Sigmoid colon (tissue), 7 donors: Measurements from ENCODE around the gene AHNAK. TPM values are rescaled to one million over a fixed set of nuclear protein-coding genes. Genes with fewer than 3 reads are reported as not detected.

Source experiments
- DNase-seq: peaks from one replicate; pipeline ENCODE4 v3.0.0-alpha.2; 2019
- H3K27ac ChIP-seq, 4 donors: fragments of 200-600 bp; sonication (generic); one replicate each; pipeline ENCODE4 v1.5.1; 2016 to 2019; ENCODE audit warnings: mild to moderate bottlenecking in 1 of 4
- H3K27me3 ChIP-seq, 3 donors: fragments of 200-600 bp; sonication (generic); one replicate each; pipeline ENCODE4 v1.5.1; 2019; ENCODE audit warnings: mild to moderate bottlenecking in 1 of 3
- H3K36me3 ChIP-seq, 4 donors: fragments of 200-600 bp; sonication (generic); one replicate each; pipeline ENCODE4 v1.5.1; 2016 to 2019
- H3K4me1 ChIP-seq, 4 donors: fragments of 200-600 bp; sonication (generic); one replicate each; pipeline ENCODE4 v1.5.1; 2017 to 2019
- H3K4me3 ChIP-seq, 4 donors: fragments of 200-600 bp; sonication (generic); one replicate each; pipeline ENCODE4 v1.5.1; 2017 to 2019; ENCODE audit warnings: mild to moderate bottlenecking in 2 of 4, moderate library complexity in 1 of 4
- H3K9me3 ChIP-seq, 4 donors: fragments of 200-600 bp in 3 of 4; sonication (generic) in 3 of 4; one replicate each; pipeline versions ENCODE4 v1.5.1 to v1.6.1; 2013 to 2019
- EP300 ChIP-seq, 4 donors: sonication (generic); formaldehyde crosslinking; IDR thresholded peaks; one replicate each; pipeline ENCODE4 v1.6.1; 2017; ENCODE audit warnings: antibody characterized with exemption in 4 of 4
- POLR2A ChIP-seq, 2 donors: fragments of 450-650 bp; IDR thresholded peaks; one replicate each; pipeline ENCODE4 v1.6.1; 2016; ENCODE audit warnings: antibody characterized with exemption in 2 of 2, mild to moderate bottlenecking in 2 of 2, moderate library complexity in 2 of 2
- POLR2AphosphoS5 ChIP-seq, 4 donors: sonication (generic); formaldehyde crosslinking; IDR thresholded peaks; one replicate each; pipeline ENCODE4 v1.6.1; 2017; ENCODE audit warnings: antibody characterized with exemption in 4 of 4
- WGBS, 2 donors: extraction: QIAGEN DNeasy Blood & Tissue Kit; methylation state at CpG; one replicate each; pipeline ENCODE4 v1.1.7; 2013; 5-methylcytosine and 5-hydroxymethylcytosine counted together
- intact Hi-C: fragments of 100-400 bp; cut with DNase I; formaldehyde crosslinking; loops from one replicate; pipeline ENCODE4 v1.15.1; 2023
- polyA plus RNA-seq, 3 donors: library from polyadenylated mRNA; stranded (reverse); fragments of 200-250 nt; gene quantifications; one replicate each; pipeline ENCODE4 v1.2.3, GENCODE V29; 2013
- total RNA-seq, 4 donors: library from RNA; depleted of rRNA; stranded (reverse); fragments of >200 nt; gene quantifications; one replicate each; pipeline ENCODE4 v1.1.0, GENCODE V29; 2016
- TF ChIP-seq, protein P1 (sequence below), 4 experiments: fragments of 450-650 bp in 3 of 4; fragments of 200-600 bp in 1 of 4; IDR thresholded peaks; one replicate each; pipeline ENCODE4 v1.5.1; 2016 to 2019; ENCODE audit warnings: antibody characterized with exemption in 4 of 4, mild to moderate bottlenecking in 3 of 4, moderate library complexity in 2 of 4
- donor health status: healthy with polysubstance abuse.
- donor health status: Bipolar disorder and iron deficiency.
- donor health status: healthy.

Gene AHNAK
- total and polyA plus RNA-seq, 7 donors, result 82.3 to 1,294 (median 751) TPM

DNA sequence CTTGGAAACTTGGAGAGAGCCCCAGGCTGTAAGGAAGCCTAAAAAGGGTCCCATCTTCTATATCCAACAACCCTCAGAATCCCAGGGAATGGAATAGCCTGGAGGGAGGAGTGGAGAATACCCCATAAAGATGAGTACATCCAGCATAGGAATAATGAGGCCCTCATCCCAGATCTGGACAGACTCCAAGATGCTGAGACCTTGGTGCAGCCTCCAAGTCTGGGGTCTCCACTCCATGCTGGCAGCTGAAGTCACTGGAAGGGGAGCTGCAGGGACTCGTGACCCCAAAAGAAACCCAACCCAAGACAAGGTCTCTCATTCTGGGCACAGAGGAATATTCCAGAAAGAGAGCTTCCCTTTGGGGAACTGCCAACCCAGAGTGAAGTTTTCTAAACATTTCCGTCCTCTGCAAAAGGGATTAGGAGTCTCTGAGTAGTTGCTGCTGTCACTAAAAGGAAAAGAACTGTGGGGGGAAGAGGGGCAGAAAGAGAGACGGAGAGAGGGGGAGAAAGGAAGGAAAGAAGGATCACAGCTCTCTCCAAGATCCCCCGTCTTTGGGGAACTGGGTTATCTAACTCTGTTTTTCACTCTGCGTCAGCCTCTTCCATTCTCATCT lies 127.2 kb downstream of the AHNAK start:
- no peak overlapping the region for H3K4me3 ChIP-seq
- H3K9me3 ChIP-seq, result no peaks in the 10 kb centered on the region
- TF ChIP-seq POLR2A (IDR thresholded peaks at IDR 0.05) (no peak), EP300 (IDR thresholded peaks at IDR 0.05) (no peak), POLR2AphosphoS5 (IDR thresholded peaks at IDR 0.05) (no peak)
- TF ChIP-seq, protein P1, sequence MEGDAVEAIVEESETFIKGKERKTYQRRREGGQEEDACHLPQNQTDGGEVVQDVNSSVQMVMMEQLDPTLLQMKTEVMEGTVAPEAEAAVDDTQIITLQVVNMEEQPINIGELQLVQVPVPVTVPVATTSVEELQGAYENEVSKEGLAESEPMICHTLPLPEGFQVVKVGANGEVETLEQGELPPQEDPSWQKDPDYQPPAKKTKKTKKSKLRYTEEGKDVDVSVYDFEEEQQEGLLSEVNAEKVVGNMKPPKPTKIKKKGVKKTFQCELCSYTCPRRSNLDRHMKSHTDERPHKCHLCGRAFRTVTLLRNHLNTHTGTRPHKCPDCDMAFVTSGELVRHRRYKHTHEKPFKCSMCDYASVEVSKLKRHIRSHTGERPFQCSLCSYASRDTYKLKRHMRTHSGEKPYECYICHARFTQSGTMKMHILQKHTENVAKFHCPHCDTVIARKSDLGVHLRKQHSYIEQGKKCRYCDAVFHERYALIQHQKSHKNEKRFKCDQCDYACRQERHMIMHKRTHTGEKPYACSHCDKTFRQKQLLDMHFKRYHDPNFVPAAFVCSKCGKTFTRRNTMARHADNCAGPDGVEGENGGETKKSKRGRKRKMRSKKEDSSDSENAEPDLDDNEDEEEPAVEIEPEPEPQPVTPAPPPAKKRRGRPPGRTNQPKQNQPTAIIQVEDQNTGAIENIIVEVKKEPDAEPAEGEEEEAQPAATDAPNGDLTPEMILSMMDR (IDR thresholded peaks at IDR 0.05), result no peak
- 59 to 65% methylated on average over 5 of the region's 5 CpGs for WGBS, 2 donors
- peaks cover 0 to 65% (median 50%) of the 10 kb centered on the region in 4 donors for H3K4me1 ChIP-seq
- intact Hi-C loops, result loop anchor here (2.0 kb wide), 1 partner anchor 17 kb away; no protein-coding TSS in a partner anchor
- no peaks in the 10 kb centered on the region for H3K36me3 ChIP-seq
- DNase-seq, result no peak
- no peaks in the 10 kb centered on the region for H3K27me3 ChIP-seq
- H3K27ac ChIP-seq, result peak overlapping the region; percentile 63 to 81 (median 80)

- DNase-seq, result no peak
- intact Hi-C loops, result loop anchor here (2.0 kb wide), 1 partner anchor 16 kb away; no protein-coding TSS in a partner anchor
- Histone ChIP-seq H3K27me3 (no peaks in the 10 kb centered on the region), H3K4me3 (no peak within 1 kb of the TSS), H3K27ac (peak within 1 kb of the TSS; percentile 63 to 81 (median 80)), H3K36me3 (no peaks in the 10 kb centered on the region), H3K4me1 (peaks cover 0 to 58% (median 47%) of the 10 kb centered on the region in 4 donors), H3K9me3 (no peaks in the 10 kb centered on the region)
- 80 to 90% methylated on average over 4 of the region's 4 CpGs for WGBS, 2 donors
- TF ChIP-seq POLR2A (IDR thresholded peaks at IDR 0.05) (no peak), EP300 (IDR thresholded peaks at IDR 0.05) (no peak), POLR2AphosphoS5 (IDR thresholded peaks at IDR 0.05) (no peak)
- TF ChIP-seq, protein P1 (IDR thresholded peaks at IDR 0.05), result no peak
Observed at GRCh38 chr11:62418733-62419132, 127.9 kb downstream of the AHNAK start, which contains the start of gene SCGB1A1. SCGB1A1 (plus strand) TSS chr11:62419033; CDS start chr11:62419096, 63 bp downstream.

GRCh38 chr11:62418136-62418535 lies 128.5 kb downstream of the AHNAK start:
- TF ChIP-seq, protein P1 (IDR thresholded peaks at IDR 0.05), result no peak
- peak in 1 of 4 donors; percentile 24 for TF ChIP-seq POLR2AphosphoS5 (IDR thresholded peaks at IDR 0.05)
- Histone ChIP-seq H3K9me3 (no peaks in the 10 kb centered on the region), H3K36me3 (no peaks in the 10 kb centered on the region), H3K4me3 (no peak overlapping the region), H3K4me1 (peaks cover 0 to 53% (median 45%) of the 10 kb centered on the region in 4 donors), H3K27ac (peak overlapping the region in 3 of 4 donors; percentile 78 to 81 (median 81)), H3K27me3 (no peaks in the 10 kb centered on the region)
- no peak for DNase-seq
- intact Hi-C loops, result loop anchor here (2.0 kb wide), 1 partner anchor 15 kb away; no protein-coding TSS in a partner anchor
- WGBS, 2 donors, result 88 to 90% methylated on average over 5 of the region's 5 CpGs

DNA sequence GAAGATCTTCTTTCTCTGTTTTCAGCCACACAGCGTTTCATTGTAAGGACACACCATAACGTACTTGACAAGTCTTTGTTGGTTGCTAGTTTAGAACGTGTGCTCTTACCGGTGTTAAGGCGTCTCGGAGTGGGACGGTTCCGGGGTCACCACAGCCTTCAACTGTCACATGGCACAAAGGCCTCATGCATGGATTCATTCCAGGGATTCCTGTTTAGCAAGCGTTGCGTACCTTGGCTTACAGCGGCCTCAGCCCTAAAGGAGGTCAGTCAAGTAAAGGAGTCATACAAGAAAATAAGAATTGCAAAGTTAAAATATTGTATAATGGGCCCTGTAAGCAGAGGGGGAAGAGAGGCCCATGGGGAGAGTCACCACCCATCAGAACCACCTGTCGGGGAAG lies 130.0 kb downstream of the AHNAK start:
- 93 to 94% methylated on average over 12 of the region's 12 CpGs for WGBS, 2 donors
- Histone ChIP-seq H3K9me3 (no peaks in the 10 kb centered on the region), H3K4me3 (no peak overlapping the region), H3K27ac (no peak overlapping the region), H3K4me1 (peaks cover 0 to 40% (median 36%) of the 10 kb centered on the region in 4 donors), H3K36me3 (no peaks in the 10 kb centered on the region), H3K27me3 (no peaks in the 10 kb centered on the region)
- DNase-seq, result no peak
- intact Hi-C loops, result no loop called here
- no peak for TF ChIP-seq POLR2AphosphoS5 (IDR thresholded peaks at IDR 0.05)
- TF ChIP-seq EP300 (IDR thresholded peaks at IDR 0.05), result no peak
- TF ChIP-seq, protein P1 (IDR thresholded peaks at IDR 0.05), result no peak
- no peak for TF ChIP-seq POLR2A (IDR thresholded peaks at IDR 0.05)
